Gastrocnemius medialis (tissue), 4 donors: Measurements from ENCODE around the gene VPS45. TPM values are rescaled to one million over a fixed set of nuclear protein-coding genes. Genes with fewer than 3 reads are reported as not detected.
A peak's percentile ranks its signal among the peaks of the same experiment; 100 is the strongest.

Experiments
- ATAC-seq, 2 donors: fragments of 150-250 bp; one replicate each; pipeline ENCODE4 v1.9.1; 2016
- DNase-seq, 2 donors: peaks; one replicate each; pipeline ENCODE4 v3.0.0-alpha.2; 2019
- H3K27ac ChIP-seq, 4 donors: fragments of 200-600 bp; sonication (generic); 1 replicate in 1 of 4; 2 replicates in 3 of 4; pipeline ENCODE4 v1.5.1; 2016 to 2018; ENCODE audit warnings: mild to moderate bottlenecking in 2 of 4, moderate library complexity in 1 of 4
- H3K27me3 ChIP-seq, 3 donors: fragments of 200-600 bp; sonication (generic) in 2 of 3; 1 replicate in 1 of 3; 2 replicates in 2 of 3; pipeline versions ENCODE4 v1.5.1 to v1.6.0; 2016 to 2019; ENCODE audit warnings: mild to moderate bottlenecking in 1 of 3, moderate library complexity in 1 of 3
- H3K36me3 ChIP-seq, 2 donors: fragments of 200-600 bp; sonication (generic) in 1 of 2; one replicate each; pipeline ENCODE4 v1.5.1; 2017 to 2018
- H3K4me1 ChIP-seq, 2 donors: fragments of 200-600 bp; sonication (generic) in 1 of 2; one replicate each; pipeline ENCODE4 v1.5.1; 2016 to 2017; ENCODE audit warnings: mild to moderate bottlenecking in 2 of 2
- H3K4me3 ChIP-seq, 4 donors: fragments of 200-600 bp; sonication (generic) in 3 of 4; 1 replicate in 1 of 4; 2 replicates in 3 of 4; pipeline ENCODE4 v1.5.1; 2016 to 2019; ENCODE audit warnings: mild to moderate bottlenecking in 2 of 4
- H3K9me3 ChIP-seq, 3 donors: fragments of 200-600 bp; sonication (generic) in 2 of 3; 1 replicate in 1 of 3; 2 replicates in 2 of 3; pipeline ENCODE4 v1.5.1; 2016 to 2019
- POLR2A ChIP-seq, 2 donors: fragments of 450-650 bp; IDR thresholded peaks; one replicate each; pipeline ENCODE4 v1.6.1; 2017; ENCODE audit warnings: antibody characterized with exemption in 2 of 2, mild to moderate bottlenecking in 2 of 2, moderate library complexity in 2 of 2
- in situ Hi-C, 4 donors: fragments of 200-750 bp; cut with MboI; loops; one replicate each; pipeline versions ENCODE4 v1.15.0 to v1.8.0; 2017; ENCODE audit warnings: low sequenced_read_pairs in 4 of 4
- intact Hi-C: fragments of 100-400 bp; cut with DNase I; formaldehyde crosslinking; loops from one replicate; pipeline ENCODE4 v1.15.1; 2023; ENCODE audit warnings: low total_unique reads
- total RNA-seq, 4 donors: library from RNA; depleted of rRNA; stranded (reverse); fragments of >200 nt; gene quantifications; one replicate each; pipeline versions ENCODE4 v1.1.0 to v1.2.3, GENCODE V29; 2016
- TF ChIP-seq, protein P1 (sequence below), 5 experiments: fragments of 450-650 bp in 3 of 5; fragments of 200-600 bp in 2 of 5; sonication (generic) in 2 of 5; IDR thresholded peaks in 4 of 5; conservative IDR thresholded peaks in 1 of 5; 1 replicate in 4 of 5; 2 replicates in 1 of 5; pipeline ENCODE4 v1.5.1; 2016 to 2019; ENCODE audit warnings: antibody characterized with exemption in 5 of 5, mild to moderate bottlenecking in 3 of 5, moderate library complexity in 3 of 5

The VPS45 gene
- total RNA-seq, 4 donors from 2014 or later, result 17.0 to 30.3 (median 24.7) TPM

DNA sequence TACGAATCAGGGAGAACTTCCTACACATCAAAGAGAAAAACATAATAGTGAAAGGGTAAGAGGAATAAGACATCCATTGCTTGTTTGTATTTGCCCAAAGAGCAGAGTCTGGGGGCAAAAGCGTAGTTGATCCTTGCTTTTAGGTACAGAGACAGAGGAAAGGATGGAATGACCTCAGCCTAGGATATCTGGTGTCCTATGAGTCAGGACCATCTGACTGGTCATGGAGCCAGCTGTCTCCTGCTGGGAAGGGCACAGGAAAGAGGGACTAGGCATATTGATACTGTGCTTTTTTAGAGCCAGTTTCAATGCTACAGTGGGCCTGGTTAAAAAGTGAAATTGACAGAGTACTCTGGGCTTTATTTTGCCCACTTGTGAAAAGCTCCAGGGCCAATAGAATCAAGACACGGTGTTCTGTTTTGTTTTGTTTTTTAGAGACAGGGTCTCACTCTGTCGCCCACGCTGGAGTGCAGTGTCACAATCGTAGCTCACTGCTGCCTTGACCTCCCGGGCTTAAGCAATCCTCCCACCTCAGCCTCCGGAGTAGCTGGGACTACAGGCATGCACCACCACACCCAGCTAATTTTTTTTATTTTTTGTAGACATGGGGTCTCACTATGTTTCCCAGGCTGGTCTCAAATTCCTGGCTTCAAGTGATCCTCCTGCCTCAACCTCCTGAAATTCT, 85.3 kb downstream of the VPS45 start:
- Histone ChIP-seq H3K4me1 (peaks cover 24 to 44% of the 10 kb centered on the region in 2 donors), H3K9me3 (no peaks in the 10 kb centered on the region), H3K27ac (peak overlapping the region; percentile 90 to 94 (median 90)), H3K36me3 (peaks cover 0 to 45% of the 10 kb centered on the region in 2 donors), H3K4me3 (no peak overlapping the region), H3K27me3 (no peaks in the 10 kb centered on the region)
- peak in 1 of 2 donors; percentile 12 for TF ChIP-seq POLR2A (IDR thresholded peaks at IDR 0.05)
- TF ChIP-seq, protein P1, sequence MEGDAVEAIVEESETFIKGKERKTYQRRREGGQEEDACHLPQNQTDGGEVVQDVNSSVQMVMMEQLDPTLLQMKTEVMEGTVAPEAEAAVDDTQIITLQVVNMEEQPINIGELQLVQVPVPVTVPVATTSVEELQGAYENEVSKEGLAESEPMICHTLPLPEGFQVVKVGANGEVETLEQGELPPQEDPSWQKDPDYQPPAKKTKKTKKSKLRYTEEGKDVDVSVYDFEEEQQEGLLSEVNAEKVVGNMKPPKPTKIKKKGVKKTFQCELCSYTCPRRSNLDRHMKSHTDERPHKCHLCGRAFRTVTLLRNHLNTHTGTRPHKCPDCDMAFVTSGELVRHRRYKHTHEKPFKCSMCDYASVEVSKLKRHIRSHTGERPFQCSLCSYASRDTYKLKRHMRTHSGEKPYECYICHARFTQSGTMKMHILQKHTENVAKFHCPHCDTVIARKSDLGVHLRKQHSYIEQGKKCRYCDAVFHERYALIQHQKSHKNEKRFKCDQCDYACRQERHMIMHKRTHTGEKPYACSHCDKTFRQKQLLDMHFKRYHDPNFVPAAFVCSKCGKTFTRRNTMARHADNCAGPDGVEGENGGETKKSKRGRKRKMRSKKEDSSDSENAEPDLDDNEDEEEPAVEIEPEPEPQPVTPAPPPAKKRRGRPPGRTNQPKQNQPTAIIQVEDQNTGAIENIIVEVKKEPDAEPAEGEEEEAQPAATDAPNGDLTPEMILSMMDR (IDR thresholded peaks at IDR 0.05 in 4 of 5, conservative IDR thresholded peaks at IDR 0.05 in 1 of 5), result no peak
- peak; percentile 70 to 74 for ATAC-seq
- in situ Hi-C loops (no loop called here), intact Hi-C loops (loop anchor here (5.0 kb wide), 1 partner anchor 86 kb away; the partner anchor contains the start of gene VPS45)
- peak; percentile 39 to 72 for DNase-seq

DNA sequence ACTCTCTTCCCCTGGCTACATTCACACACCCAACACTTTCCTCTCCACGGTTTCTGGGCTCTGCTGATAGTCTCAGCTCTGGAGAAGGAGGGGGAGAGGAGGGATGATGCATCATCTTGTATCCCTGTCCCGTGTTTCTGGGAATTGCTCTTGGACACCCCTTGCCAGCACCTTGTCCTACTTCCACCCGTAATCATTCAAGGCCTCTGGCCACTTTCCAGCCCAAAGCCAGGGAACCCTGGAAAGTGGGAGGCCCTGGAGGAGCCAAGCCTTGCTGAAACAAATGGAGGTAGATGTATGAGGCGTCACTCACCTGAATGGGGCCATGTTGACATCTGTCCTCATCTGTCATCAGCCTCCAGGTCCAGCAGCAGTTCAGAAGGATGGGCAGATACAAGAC, 86.6 kb downstream of the VPS45 start:
- Histone ChIP-seq H3K27me3 (no peaks in the 10 kb centered on the region), H3K36me3 (peaks cover 0 to 57% of the 10 kb centered on the region in 2 donors), H3K4me3 (no peak overlapping the region), H3K27ac (peak overlapping the region; percentile 90 to 94 (median 90)), H3K9me3 (no peaks in the 10 kb centered on the region), H3K4me1 (peaks cover 24 to 35% of the 10 kb centered on the region in 2 donors)
- no peak for ATAC-seq
- TF ChIP-seq POLR2A (IDR thresholded peaks at IDR 0.05), result no peak
- TF ChIP-seq, protein P1 (IDR thresholded peaks at IDR 0.05 in 4 of 5, conservative IDR thresholded peaks at IDR 0.05 in 1 of 5), result no peak
- in situ Hi-C loops (no loop called here), intact Hi-C loops (loop anchor here (5.0 kb wide), 1 partner anchor 87 kb away; the partner anchor contains the start of gene VPS45)
- no peak for DNase-seq

DNA sequence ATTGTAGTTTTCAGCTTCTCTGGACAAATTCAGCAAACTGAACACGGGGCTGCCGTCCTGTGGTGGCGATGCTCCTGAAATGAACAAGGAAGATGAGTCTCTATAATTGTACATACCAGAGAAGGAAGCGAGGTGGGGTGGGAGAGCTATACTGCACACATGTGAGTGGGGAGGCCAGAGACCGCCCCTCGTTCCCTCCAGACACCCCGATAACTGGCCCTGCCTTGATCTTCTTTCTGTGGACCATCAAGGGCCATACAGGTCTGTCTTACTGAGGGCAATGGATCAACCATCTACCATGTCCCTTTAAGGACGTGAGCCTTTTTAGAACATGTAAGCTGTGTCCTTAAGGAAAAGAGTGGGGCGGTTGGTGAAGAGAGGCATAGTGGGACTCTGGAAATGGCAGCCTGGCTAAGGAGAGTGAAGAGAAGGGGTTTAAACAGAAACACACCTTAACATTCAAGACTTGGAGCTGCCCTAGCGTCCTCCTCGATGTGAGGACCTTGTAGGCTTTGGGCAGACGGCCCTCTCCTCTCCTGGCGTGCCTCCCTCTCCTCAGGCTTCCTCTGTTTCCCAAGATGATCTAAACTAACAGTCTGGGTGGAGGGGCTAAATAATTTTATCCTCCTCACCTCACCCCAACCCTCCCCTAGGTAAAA, 88.0 kb downstream of the VPS45 start:
- ATAC-seq, result no peak
- Histone ChIP-seq H3K27me3 (no peaks in the 10 kb centered on the region), H3K27ac (peak overlapping the region in 2 of 4 donors; percentile 90 to 91), H3K4me1 (peaks cover 24 to 35% of the 10 kb centered on the region in 2 donors), H3K9me3 (no peaks in the 10 kb centered on the region), H3K36me3 (peaks cover 0 to 66% of the 10 kb centered on the region in 2 donors), H3K4me3 (no peak overlapping the region)
- intact Hi-C loops, result no loop called here
- TF ChIP-seq POLR2A (IDR thresholded peaks at IDR 0.05), result no peak
- TF ChIP-seq, protein P1 (IDR thresholded peaks at IDR 0.05 in 4 of 5, conservative IDR thresholded peaks at IDR 0.05 in 1 of 5), result no peak
- no peak for DNase-seq
- in situ Hi-C loops, result no loop called here

DNA sequence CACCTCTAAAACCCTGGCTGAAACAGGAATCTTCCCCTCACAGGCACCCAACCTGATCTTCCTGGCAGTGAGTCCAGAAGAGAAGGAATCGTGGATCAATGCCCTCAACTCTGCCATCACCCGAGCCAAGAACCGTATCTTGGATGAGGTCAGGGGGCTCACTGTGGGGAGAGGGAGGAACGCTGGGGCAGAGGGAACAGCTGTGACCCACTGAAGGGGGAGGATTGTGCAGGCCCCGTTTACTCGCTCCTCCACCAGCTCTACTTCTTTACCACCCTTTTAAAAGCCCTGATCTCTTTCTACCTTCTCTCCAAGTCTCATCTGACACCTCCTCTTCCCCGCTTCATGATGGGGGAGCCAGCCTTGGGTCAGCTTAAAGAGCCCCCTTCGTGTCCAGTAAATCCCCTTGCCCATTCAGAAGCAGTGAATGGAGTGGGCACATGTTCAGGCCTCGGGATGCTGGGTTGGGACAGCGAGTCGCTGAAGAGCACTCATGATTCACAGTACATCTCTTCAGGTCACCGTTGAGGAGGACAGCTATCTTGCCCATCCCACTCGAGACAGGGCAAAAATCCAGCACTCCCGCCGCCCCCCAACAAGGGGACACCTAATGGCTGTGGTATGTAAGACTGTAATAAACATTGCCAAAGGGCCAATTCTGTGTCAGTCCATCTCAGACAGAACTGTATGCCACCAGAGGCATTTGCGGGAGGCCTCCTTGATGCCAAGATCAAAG, 89.5 kb downstream of the VPS45 start:
- ATAC-seq, result no peak
- no peaks in the 10 kb centered on the region for H3K9me3 ChIP-seq
- peaks cover 0 to 66% of the 10 kb centered on the region in 2 donors for H3K36me3 ChIP-seq
- H3K27me3 ChIP-seq, result no peaks in the 10 kb centered on the region
- DNase-seq, result no peak
- no peak overlapping the region for H3K4me3 ChIP-seq
- in situ Hi-C loops (no loop called here), intact Hi-C loops (no loop called here)
- H3K4me1 ChIP-seq, result peaks cover 15 to 31% of the 10 kb centered on the region in 2 donors
- TF ChIP-seq, protein P1 (IDR thresholded peaks at IDR 0.05 in 4 of 5, conservative IDR thresholded peaks at IDR 0.05 in 1 of 5), result no peak
- H3K27ac ChIP-seq, result peak overlapping the region in 1 of 4 donors; percentile 4
